Stimulated activated naive CD4-positive, alpha-beta T cell (primary cell): Measurements from ENCODE around the gene OR6C75.
"Not testable (repeated sequence)": the region's sequence is repeated elsewhere in the genome, so short reads cannot be mapped to it uniquely, and the experiment has no call there.

Source experiments
- DNase-seq, 6 experiments: peaks; one replicate each; lab custom pipeline; 2025; lab: John Stamatoyannopoulos, UW

The OR6C75 gene

DNA sequence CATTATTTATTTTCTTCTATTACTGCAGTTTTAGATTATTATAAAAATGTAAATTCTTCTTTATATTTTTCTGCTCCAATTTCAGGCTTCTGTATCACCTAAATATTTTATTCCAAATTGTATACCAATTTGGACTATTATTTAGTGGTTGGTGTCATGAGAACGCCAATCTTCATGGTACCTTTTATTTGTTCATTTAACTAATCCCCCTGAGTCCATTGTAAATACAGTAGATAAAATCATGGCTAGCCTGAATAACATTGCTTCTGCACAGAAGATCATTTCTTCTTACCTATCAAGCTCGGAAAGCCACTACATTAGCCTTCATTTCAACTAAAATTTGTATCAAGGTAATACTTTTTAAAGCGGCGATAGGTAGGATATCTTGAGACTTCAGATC is at the start of gene OR6C75:
Gene OR6C75 (plus strand): TSS at position 301 of the 400 bp plus-strand sequence. CDS start 2,136 bp downstream, outside the sequence.
- DNase-seq, result no peak

DNA sequence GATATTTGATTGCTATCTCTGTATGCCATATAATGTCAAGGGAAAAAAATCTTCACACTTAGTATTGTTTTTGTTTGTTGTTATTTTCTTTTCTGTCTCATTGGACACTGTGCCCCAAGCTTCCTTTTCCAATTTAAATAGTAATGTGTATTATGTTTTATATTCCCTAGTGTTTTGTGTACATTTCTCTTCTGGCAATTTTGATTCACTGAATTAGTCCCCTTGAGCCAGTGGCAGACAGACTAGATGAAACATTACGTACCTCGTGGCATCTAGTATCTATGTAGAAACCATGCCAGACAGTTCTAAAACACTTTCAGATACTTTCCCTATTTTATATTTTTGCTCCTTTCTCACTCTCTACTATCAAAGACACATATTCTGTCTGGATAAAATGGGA is 48.7 kb upstream of the OR6C75 start, which contains the start of gene OR6C1:
Gene OR6C1 (plus strand): TSS at position 301 of the 400 bp plus-strand sequence. CDS start 6,257 bp downstream, outside the sequence.
- DNase-seq, result no peak

DNA sequence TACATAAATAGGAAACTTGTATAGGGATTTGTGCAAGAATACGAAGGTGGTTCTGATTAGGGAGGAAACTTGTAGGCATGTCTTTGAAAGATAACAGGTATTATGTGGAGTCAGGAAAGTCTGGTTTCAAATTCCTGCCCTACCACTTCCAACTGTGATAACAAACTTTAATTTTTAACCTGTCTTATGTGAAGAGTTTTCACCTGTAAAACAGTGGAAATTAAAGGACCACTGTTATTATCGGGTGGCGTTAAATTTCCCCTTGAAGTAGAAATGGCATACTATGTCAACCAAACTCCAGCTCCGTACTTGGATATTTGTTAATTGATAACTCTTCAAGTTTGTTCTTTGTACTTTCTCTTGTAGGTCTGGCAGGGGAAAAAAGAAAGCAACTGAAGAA is 42.6 kb upstream of the OR6C75 start:
- no peak for DNase-seq

DNA sequence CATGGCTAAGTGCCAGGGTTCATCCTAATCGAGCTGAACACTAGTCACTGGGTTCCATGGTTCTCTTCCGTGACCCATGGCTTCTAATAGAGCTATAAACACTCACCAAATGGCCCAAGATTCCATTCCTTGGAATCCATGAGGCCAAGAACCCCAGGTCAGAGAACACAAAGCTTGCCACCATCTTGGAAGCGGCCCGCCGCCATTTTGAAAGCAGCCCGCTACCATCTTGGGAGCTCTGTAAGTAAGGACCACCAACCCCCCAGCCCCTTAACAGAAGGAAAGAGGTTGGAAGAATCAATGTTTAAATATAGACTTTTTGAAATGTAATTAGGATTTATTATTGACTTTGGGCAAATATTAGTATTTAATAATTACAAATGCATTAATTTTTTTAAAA is 37.0 kb upstream of the OR6C75 start:
- not testable (repeated sequence) for DNase-seq

DNA sequence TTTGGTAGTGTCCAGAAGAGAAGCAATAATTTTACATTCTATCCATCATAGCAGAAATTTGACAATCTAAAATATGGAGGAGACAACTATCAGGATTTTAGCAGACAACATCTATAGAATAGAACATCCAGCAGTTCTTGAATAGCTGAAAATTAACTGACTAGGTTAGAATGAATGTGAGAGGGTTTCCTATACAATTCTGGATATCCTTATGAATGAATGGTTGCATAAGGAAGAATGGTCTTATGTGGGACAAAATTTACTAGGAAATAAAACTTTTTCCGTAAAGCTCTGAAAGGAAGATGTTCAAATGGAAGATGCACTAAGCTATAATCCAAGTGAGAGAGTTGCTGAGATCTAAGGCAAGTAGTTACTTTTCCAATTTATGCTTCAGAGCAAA is 32.3 kb upstream of the OR6C75 start, which contains the start of gene OR6C3:
Gene OR6C3 (plus strand): TSS at position 301 of the 400 bp plus-strand sequence. CDS start 955 bp downstream, outside the sequence.
- no peak for DNase-seq

DNA sequence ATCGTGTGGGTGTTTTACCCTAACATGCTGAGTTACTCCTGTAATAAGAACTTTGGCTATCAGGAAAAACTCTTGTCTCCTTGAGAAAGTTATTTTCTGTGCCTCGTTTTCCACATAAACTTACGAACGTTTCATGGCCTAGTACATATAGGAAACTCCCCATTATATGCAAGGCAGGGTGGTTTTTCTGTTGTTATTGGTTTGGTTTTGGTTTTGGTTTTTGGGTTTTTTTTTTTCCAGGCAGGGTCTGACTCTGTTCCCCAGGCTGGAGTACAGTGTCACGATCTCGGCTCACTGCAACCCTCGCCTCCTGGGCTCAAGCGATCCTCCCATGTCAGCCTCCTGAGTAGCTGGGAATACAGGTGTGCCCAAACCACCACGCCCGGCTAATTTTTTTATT is 26.8 kb upstream of the OR6C75 start:
- no peak for DNase-seq

DNA sequence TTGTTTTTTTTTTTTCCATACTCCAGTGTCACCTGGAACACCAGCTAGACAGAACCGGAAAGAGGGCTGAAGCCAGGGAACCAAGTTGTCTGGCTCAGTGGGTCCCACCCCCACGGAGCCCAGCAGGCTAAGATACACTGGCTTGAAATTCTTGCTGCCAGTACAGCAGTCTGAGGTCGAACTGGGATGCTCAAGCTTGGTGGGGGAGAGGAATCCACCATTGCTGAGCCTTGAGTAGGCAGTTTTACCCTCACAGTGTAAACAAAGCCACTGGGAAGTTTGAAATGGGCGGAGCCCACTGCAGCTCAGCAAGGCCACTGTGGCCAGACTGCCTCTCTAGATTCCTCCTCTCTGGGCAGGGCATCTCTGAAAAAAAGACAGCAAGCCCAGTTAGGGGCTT is 7.4 kb upstream of the OR6C75 start:
- DNase-seq, result not testable (repeated sequence)

DNA sequence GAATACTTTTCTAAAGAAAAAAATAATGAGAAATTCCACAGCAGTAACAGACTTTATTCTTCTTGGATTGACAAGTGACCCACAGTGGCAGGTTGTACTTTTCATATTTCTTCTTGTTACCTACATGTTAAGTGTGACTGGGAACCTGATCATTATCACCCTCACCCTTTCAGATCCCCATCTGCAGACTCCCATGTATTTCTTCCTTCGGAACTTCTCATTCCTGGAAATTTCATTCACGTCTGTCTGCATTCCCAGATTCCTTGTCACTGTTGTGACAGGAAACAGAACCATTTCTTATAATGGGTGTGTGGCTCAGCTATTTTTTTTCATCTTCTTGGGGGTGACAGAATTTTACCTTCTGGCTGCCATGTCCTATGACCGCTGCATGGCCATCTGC is 2.3 kb downstream of the OR6C75 start:
- no peak for DNase-seq

DNA sequence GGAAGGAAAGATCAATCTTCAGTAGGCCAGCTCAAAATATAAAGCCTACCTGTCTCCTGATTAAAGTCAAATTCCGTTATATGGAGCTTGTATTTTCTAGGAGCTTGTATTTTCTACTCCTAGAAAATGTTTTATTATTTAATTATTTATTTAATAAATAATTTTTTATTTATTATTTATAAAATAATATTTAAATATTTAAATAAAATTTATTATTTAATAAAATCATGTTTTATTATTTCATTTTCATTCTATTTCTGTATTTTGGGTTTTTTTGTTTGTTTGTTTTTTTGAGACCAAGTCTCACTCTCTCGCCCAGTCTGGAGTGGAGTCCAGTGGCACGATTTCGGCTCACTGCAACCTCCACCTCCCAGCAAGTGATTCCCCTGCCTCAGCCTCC is 9.7 kb downstream of the OR6C75 start:
- DNase-seq, result no peak

DNA sequence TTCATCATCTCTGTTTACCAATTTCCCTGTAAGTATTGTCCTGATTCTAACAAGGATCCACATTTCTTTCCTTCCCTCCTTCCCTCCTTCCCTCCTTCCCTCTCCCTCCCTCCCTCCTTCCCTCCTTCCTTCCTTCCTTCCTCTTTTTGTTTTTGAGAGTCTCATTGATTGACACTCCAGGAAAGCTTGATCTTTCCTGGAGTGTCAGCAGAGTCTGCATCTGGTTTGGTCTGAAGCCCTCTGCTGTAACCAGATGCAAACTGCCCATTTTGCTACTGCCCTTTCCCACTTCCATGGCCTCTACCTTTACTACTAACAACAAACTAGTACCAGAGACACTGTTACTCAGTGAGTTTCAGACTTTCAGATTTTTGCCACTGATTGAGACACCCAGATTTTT is 23.1 kb downstream of the OR6C75 start:
- DNase-seq, result no peak

DNA sequence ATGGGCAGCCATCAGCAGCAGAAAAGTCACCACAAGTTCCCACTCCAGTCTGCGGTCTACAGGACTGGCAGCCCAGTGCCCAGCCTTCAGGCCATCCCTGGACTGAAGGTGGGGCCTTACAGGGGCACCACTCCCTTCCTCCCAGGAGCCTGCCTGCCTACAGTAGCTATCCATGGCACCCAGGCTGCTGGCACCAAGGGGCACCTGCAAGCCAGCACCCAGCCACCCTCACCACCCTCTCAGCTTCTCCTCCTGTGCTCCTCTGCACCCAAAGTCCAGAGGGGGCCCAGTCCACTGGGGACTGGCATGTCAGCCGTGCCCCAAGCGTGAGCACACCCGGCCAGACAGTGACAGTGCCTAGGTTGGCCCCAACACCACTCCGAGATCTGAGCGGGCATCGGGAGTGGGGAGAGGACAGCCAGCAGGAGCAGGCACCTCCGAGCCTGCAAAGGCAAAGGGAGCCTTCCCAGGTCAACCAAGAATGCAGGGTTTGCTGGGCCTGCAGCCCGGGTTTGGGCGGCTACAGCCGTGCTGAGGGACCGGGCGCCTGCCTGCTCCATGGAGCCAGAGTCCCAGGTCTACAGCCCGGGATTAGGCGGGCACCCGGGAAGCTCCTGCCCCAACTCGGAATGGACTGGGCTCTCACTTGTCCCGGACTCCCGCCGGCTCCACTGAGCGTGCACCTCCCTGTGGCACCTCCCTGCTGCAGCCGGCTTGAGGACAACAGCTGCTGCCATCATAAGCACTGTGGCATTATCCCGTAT is 29.4 kb downstream of the OR6C75 start:
- DNase-seq, result no peak

DNA sequence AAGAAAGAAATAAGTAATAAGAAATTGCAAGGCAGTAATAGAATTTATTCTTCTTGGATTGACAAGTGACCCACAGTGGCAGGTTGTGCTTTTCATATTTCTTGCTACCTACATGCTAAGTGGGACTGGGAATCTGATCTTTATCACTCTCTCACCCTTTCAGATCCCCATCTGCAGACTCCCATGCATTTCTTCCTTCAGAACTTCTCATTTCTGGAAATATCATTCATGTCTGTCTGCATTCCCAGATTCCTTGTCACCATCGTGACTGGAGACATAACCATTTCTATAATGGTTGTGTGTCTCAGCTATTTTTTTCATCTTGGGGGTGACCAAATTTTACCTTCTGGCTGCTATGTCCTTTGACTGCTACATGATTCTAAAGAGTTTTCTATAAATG is 33.6 kb downstream of the OR6C75 start:
- no peak for DNase-seq

DNA sequence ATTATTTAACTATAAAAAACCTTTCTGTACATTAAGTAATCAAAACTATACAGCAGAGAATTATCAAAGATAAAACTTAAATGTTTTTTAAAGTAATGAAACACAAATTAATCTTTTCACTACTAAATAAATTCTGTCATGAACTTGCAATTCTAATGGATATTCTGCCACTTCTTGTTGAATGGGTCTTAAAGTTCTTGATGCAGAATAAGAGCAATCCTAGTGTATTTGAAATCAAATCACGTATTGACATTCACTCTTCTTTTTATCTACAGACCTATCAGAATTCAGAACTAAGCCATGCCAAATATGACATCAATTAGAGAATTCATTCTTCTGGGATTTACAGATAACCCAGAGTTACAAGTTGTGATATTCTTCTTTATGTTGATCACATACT is 37.5 kb downstream of the OR6C75 start, which contains the start of gene OR6C65:
Gene OR6C65 (plus strand): TSS at position 301 of the 400 bp plus-strand sequence. CDS start 0 bp downstream, at position 301.
- no peak for DNase-seq

DNA sequence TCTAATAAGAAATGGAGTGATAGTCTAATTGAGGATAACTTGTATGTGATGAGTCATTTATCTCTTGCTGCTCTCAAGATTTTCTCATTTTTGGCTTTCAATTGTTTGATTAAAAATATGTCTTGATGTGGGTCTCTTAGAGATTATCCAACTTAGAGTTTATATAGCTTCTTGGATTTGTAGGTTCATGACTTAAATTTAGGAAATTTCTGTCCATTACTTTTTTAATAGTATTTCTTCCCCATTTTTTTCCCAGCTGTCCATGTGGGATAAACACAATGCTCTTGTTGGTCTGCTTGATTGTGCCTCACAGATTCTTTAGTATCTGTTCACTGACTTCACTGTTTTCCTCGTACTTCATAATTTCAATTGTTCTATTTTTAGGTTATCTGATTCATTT is 45.1 kb downstream of the OR6C75 start:
- DNase-seq, result no peak

DNA sequence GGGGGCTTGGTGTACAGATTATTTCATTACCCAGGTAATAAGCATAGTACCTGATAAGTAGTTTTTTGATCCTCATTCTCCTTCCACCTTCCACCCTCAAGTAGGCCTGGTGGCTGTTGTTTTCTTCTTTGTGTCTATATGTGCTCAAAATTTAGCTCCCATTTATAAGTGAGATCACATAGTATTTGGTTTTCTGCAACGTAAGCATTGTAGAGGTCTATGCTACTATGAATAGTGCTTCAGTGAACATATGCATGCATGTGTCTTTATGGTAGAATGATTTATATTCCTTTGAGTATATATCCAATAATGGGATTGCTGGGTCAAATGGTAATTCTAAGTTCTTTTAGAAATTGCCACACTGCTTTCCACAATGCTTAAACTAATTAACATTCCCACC is 46.4 kb downstream of the OR6C75 start:
- not testable (repeated sequence) for DNase-seq

DNA sequence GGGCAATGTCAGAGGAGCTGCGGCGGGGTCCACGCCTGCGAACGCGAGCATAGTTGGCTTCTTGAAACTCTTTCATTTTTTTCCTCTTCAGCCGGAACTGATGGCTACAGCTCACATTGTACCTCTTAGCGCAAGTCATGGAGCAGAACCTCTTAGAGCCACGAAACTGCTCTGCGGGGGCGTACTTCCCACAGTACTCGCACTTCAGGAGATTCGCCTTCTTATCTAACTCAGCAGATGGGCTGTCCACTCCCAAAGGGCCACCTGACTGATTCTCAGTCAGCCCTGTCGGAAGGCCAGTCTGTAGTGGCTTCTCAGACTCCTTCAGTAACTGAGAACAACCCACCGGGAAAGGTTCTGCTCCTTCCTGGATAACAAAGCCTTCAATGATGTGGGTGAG is 49.4 kb downstream of the OR6C75 start:
- DNase-seq, result not testable (repeated sequence)

DNA sequence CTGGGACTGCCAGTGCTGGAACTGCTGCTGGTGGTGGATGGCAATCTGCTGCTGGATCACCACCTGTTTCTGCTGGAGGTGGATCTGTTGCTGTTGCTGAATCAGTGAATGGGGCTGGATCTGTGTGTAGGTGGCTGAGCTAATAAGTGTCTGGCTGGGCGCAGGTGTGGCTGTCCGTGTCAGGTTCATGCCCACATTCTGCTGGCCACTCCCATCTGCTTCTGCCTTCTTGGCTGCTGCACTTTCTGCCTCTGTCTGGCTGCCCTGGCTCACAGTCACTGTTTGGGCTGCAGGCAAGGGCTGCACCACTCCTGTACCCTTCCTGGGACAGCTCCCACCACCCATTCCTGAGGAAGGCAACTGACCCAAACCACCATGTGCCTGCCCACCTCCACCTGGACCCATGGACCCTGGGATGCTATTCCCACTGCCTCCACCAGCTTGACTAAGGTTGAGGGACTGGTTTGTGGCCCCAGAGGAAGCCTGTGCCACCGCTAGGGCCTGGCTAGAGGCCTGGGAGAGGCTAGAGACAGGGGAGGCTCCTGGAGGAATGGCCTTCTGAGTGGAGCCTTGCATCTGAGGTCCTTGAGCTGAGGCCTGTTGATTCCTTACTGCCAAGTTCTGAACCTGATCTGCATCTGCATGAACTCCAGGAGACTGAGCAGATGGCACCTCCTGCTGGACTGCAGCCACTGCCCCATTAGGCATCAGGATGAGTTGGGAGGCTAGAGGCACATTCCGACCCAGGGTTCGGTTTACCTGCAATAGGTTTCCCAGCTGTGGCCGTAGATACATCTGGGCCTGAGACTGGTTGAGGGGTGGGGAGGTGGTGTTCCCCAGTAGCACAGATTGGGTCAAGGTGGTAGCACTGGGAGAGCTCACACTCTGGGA is 51.0 kb downstream of the OR6C75 start:
- not testable (repeated sequence) for DNase-seq

DNA sequence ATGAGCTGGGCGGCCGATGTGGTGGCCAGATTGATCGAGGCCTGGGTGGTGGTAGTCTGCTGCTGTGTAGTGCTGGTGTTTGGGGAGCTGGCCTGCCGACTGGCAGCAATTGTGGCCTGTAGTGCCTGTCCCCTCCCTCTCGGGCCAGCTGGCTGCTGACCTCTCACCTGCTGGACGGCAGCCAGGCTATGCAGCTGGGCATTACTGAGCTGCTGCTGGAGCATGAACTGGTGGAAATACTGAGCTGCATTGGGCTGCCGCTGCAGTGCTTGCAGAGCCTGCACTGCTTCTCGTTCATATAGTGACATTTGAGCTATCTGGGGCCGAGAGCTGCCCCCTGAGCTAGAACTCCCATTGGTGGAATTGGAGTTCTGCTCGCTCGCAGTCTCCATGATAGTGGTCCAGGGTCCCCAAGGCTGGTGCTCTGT is 51.6 kb downstream of the OR6C75 start:
- DNase-seq, result not testable (repeated sequence)

DNA sequence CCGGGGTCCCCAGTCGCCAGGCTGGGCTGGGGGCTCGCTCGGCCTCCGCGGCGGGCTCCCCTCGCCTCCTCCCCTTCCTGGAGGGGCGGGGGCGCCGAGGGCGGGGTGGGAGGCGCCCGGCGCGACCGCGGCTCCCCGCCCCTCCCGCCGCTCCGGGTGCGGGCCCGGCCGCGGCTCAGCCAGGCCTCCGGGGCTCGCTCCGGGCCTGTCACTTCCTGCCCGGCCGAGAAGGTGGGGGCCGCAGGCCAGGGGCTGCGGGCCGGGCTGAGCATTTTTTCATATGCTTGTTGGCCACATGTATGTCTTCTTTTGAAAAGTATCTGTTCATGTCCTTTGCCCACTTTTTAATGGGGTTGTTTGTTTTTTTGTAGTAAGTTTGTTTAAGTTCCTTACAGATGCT is 52.1 kb downstream of the OR6C75 start:
- not testable (repeated sequence) for DNase-seq

DNA sequence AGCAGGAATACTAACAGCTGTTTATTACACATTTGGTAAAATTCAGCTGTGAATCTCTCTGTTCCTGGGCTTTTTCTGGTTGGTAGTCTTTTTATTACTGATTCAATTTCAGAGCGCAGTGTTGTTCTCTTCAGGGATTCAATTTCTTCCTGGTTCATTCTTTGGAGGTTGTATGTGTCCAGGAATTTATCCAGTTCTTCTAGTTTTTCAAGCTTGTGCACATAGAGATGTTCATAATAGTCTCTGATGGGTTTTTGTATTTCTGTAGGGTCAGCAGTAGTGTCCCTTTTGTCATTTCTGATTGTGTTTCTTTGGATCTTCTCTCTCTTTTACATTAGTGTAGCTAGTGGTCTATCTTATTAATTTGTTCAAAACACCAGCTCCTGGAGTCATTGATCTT is 54.2 kb downstream of the OR6C75 start:
- no peak for DNase-seq
